Endothelial cell of umbilical vein (primary cell): ENCODE data around the gene KRTAP19-8.

Source experiments
- CTCF ChIP-seq, 2 donors: IDR thresholded peaks; 1 replicate in 1 of 2; 2 replicates in 1 of 2; pipeline ENCODE4 v1.5.1; 2011; ENCODE audit warnings: low read length in 2 of 2, mild to moderate bottlenecking in 2 of 2, moderate library complexity in 2 of 2, control low read depth in 1 of 2, inconsistent platforms in 1 of 2, low read depth in 1 of 2; ENCODE audit not compliant: insufficient read depth in 1 of 2; ENCODE audit errors: extremely low read depth in 1 of 2
- EZH2 ChIP-seq: IDR thresholded peaks from 2 replicates; pipeline ENCODE4 v1.6.1; 2012; ENCODE audit warnings: borderline replicate concordance, low read depth, mild to moderate bottlenecking, moderate library complexity, low read length, inconsistent platforms; ENCODE audit not compliant: severe bottlenecking
- FOS ChIP-seq: IDR thresholded peaks from 2 replicates; pipeline ENCODE4 v1.6.1; 2011; ENCODE audit warnings: mild to moderate bottlenecking, low read length, moderate library complexity, borderline replicate concordance; ENCODE audit not compliant: insufficient read depth
- JUN ChIP-seq: IDR thresholded peaks from 2 replicates; pipeline ENCODE4 v1.6.1; 2011; ENCODE audit warnings: borderline replicate concordance, low read depth; ENCODE audit not compliant: insufficient read length, insufficient read depth
- MYC ChIP-seq: IDR thresholded peaks from one replicate; pipeline ENCODE4 v1.6.1; 2011; ENCODE audit warnings: mild to moderate bottlenecking, low read depth, low read length
- POLR2A ChIP-seq: IDR thresholded peaks from 2 replicates; pipeline ENCODE4 v1.6.1; 2012; ENCODE audit warnings: low read depth, mild to moderate bottlenecking, control low read depth, low read length
- POLR2AphosphoS5 ChIP-seq: IDR thresholded peaks from 2 replicates; pipeline ENCODE4 v1.6.1; 2012; ENCODE audit warnings: low read depth, mild to moderate bottlenecking, control low read depth, low read length, moderate library complexity; ENCODE audit not compliant: insufficient read depth

- TF ChIP-seq MYC (no peak), CTCF (IDR thresholded peaks at IDR 0.05; ENCODE audit: extremely low read depth in 1 of 2, insufficient read depth in 1 of 2, low read depth in 1 of 2, low read length in 2 of 2) (no peak), POLR2A (no peak), POLR2AphosphoS5 (no peak), EZH2 (no peak), FOS (no peak), JUN (no peak)
These were observed 16.0 kb downstream of the KRTAP19-8 start for GRCh38 chr21:31022306-31022705.
